GM21576 (cell line): ENCODE results near the gene ZNF581.

ENCODE experiments used
- ATAC-seq: cut with Tn5 transposase; IDR thresholded peaks from one replicate; pipeline ENCODE4 v1.9.1; 2021; ENCODE audit warnings: mild to moderate bottlenecking, moderate library complexity; ENCODE audit not compliant: unreplicated experiment

ZNF581 gene

DNA sequence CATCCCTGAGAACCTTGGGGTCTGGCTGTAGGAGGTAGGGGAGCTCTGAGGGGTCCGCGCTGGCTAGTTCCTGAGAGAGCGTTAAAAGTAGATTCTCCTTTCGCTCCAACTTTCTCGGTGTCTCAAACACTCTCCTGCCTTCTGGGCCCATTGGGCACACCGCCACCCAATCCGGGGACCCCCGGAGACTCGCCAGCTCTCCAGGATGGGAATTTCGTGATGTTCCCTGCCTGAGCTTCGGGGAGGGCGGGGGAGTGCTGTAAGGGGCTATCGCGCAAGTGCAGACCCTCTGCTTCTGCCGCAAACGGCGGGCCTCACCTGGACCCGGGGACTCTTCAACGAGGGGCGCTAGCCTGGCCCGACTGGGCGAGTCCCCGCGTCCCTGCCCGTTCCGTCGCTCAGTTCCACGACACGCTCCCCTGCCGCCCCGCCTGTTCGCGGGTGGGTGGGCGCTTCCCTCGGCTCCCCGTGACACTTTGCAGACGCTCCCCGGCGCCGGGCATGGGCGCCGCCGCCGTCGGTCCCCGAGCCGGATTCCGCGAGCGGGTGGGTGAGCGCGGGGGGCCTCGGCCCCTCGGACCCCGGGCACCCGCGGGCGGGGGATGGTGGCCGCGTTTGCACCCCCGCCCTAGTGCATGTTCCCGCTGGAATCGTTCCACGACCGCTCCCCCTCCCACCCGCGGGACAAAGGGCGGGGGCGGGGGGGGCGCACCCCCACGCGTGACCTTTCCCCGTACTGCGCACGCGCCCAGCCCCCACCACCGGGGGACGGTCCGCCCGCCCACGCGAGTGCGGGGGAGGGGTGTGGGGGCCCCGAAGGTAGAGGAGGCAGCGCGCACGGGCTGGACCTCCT lies 4.5 kb downstream of the ZNF581 start, which contains the start of gene CCDC106:
CCDC106 (plus strand) TSS at position 481 of the 853 bp plus-strand sequence. CDS start 835 bp downstream, outside the sequence.
- no peak for ATAC-seq

- ATAC-seq, result no peak
Observed at GRCh38 chr19:55648585-55649267, 5.3 kb downstream of the ZNF581 start.

DNA sequence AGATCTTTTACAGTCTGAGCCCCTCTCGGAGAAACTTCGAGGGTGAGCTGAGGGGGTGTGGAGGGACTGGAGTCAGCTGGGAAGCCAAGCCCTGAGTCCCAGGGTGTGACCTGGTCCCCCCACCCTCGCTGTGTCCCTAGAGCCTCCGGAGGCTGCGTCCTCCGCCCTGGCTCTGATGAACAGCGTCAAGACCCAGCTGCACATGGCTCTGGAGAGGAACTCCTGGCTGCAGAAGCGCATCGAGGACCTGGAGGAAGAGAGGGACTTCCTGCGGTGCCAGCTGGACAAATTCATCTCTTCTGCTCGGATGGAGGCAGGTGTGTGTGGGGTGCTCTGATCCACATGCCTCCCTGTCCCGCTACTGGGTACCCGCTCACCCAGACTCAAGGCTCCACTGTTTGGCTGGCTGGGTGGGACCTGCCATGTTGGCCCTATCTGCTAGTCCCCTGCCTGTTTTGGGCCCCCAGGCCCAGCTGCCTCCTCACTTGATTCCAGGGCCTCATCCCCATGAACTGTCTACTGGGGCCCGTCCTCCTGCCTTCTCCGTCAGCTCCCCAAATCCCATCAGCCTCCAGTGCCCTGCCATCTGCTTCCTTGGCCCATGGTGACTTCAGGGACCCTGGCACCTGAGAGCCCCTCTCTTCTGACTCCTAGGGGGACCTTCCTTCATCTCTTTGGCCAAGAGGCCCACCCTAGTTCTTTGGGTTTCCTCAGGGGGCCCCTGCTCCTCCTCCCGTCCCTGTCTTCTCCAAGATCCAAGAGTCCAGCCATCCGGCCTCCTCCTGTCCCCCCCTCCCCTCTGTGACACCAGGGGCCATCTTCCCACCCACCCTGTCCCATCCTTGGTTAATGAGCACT lies 6.0 kb downstream of the ZNF581 start:
- no peak for ATAC-seq

GRCh38 chr19:55650126-55650557 lies 6.7 kb downstream of the ZNF581 start:
- ATAC-seq, result no peak

DNA sequence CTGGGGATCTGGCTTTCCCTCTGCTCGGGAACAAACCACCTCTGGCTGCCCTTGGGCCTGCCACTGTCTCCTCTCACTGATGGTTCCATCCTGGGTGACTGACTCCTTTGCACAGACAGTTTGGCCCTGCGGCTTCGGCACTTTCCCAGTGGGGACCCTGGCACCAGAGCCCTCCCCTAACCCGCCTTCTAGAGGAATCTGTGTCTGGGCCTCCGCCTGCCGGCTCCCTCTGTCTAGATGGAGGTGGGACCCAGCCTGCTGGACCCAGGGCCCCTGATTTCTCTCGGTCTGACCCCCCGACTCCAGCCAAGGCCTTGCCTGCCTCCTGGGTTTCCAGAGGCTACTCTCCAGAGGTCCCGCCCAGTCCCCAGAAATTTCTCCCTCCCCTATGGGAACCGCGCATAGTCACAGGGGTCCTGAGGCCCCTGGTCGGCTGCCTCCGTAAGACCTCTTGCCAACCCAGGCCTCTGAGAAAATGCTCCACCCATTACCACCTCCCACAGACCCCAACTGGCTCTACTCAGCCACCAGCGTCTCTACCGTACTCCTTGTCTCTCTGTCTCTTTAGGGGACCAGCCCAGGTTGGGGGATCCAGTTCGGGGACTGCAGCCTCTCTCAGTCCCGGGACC lies 7.3 kb downstream of the ZNF581 start:
- ATAC-seq, result no peak

GRCh38 chr19:55651236-55651635 lies 7.8 kb downstream of the ZNF581 start:
- ATAC-seq, result no peak

GRCh38 chr19:55652311-55653128 lies 9.1 kb downstream of the ZNF581 start:
- no peak for ATAC-seq

DNA sequence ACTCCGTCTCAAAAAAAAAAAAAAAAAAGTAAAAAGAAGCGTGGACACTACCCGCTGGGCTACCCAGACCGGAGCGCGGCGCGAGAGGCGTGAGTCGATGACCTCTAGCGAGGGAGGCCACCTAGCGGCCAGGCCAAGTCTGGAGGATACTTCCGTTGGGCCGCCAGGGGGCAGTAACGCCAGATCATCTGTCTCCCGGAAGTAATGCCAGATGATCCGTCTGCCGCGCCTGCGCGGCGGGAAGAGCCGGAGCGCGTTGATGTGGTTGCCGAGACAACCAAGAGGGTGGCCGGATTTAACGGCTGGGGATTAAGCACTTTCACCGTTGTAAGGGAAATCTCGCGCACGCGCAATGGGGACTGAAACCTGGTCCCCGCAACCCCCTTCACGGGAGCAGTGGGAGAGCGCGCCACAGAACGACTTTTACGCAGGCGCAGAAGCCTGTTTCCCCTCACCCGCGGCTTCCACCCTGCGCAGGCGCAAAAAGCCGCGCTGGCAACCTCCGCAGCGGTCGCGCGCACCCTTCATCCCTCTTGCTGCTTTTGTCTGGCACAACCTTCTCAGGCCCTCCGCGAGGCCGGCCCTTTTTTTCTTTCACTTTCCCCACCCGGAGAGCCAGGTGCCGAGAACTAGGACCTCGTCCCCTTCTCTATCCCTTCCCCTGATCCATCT lies 10.3 kb downstream of the ZNF581 start:
- peak; percentile 32 for ATAC-seq

- peak; percentile 49 for ATAC-seq
Observed at GRCh38 chr19:55654323-55654867, 10.9 kb downstream of the ZNF581 start.

GRCh38 chr19:55654868-55655647 lies 11.6 kb downstream of the ZNF581 start, which contains the start of gene U2AF2:
Gene U2AF2, plus strand, starts transcription at chr19:55655035. Its CDS starts 70 bp downstream, at chr19:55655105.
- ATAC-seq, result peak; percentile 31

GRCh38 chr19:55655648-55656040 lies 12.2 kb downstream of the ZNF581 start:
- no peak for ATAC-seq

GRCh38 chr19:55656552-55656951 lies 13.1 kb downstream of the ZNF581 start:
- ATAC-seq, result no peak

GRCh38 chr19:55656988-55657747 lies 13.7 kb downstream of the ZNF581 start:
- ATAC-seq, result no peak

- no peak for ATAC-seq
Observed at GRCh38 chr19:55658846-55659459, 15.5 kb downstream of the ZNF581 start.

DNA sequence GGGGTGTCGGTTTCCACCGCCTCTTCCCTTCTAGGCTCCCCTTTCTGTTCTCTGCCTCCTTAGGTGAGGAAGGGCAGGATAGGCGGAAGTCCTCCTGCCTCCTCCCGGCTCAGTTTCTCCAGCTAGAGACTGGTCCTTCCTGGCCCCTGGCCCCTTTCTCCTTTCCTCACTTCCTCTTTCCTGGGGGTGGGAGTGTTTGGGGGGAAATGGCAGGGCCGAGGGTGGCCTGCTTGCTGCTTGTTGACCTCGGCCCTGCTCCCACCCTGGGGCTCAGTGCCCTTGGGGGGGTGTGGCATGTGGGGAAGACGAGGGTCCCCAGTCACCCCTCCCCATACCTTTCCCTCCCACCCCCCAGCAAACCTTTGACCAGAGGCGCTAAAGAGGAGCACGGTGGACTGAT lies 16.4 kb downstream of the ZNF581 start:
- ATAC-seq, result no peak

DNA sequence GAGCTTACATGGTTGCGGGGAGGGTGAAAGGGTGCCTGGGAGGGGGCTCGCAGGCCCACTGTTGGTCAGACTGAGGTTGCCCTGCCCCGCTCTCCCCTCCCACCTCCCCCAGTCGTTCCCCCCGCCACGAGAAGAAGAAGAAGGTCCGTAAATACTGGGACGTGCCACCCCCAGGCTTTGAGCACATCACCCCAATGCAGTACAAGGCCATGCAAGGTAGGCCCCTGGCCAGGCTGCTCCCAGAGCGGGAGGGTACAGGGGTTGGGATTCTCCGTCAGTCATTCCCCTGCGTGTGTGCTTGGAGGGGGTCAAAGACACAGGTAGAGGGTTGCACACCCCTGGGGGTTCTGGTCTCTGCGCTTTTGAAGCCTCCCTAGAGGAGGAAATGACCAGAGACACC lies 17.0 kb downstream of the ZNF581 start:
- ATAC-seq, result no peak

GRCh38 chr19:55660991-55661390 lies 17.5 kb downstream of the ZNF581 start:
- no peak for ATAC-seq
